Activated CD8-positive, alpha-beta T cell treated with anti-CD3 and anti-CD28 coated beads, Interleukin-2, amount 10 ng/mL, durations not matched to agents 7 days and 5 days (primary cell): Measurements from ENCODE around the gene MRPL12. TPM values are rescaled to one million over a fixed set of nuclear protein-coding genes. Genes with fewer than 3 reads are reported as not detected.

Experiments used
- ATAC-seq: fragments of 150-1000 bp; cut with Tn5 transposase; one replicate; pipeline ENCODE4 v1.10.0; 2021; ENCODE audit warnings: moderate library complexity
- CTCF ChIA-PET: fragments of 350-600 bp; sonication (Branson Sonifier 250); formaldehyde crosslinking; loops from one replicate; lab custom pipeline; 2021; ENCODE audit warnings: antibody characterized with exemption; lab: Charles Lee
- POLR2A ChIA-PET: fragments of 350-600 bp; sonication (Branson Sonifier 250); formaldehyde crosslinking; loops from one replicate; lab custom pipeline; 2021; ENCODE audit warnings: antibody characterized with exemption; lab: Charles Lee
- DNase-seq: peaks from one replicate; pipeline ENCODE4 v3.0.0-alpha.2; 2020
- H3K27ac Mint-ChIP-seq: one replicate; pipeline ENCODE4 v1.8.0; 2021; ENCODE audit warnings: mild to moderate bottlenecking, mixed read lengths
- H3K27me3 Mint-ChIP-seq: one replicate; pipeline ENCODE4 v1.8.0; 2021; ENCODE audit warnings: low read depth, mixed read lengths
- H3K36me3 Mint-ChIP-seq: one replicate; pipeline ENCODE4 v1.8.0; 2021; ENCODE audit warnings: low read depth, mixed read lengths
- H3K4me1 Mint-ChIP-seq: one replicate; pipeline ENCODE4 v1.8.0; 2021; ENCODE audit warnings: low read depth, mixed read lengths
- H3K4me3 Mint-ChIP-seq: one replicate; pipeline ENCODE4 v1.8.0; 2021; ENCODE audit warnings: mild to moderate bottlenecking, mixed read lengths
- H3K9me3 Mint-ChIP-seq: one replicate; pipeline ENCODE4 v1.8.0; 2022; ENCODE audit warnings: mixed read lengths; ENCODE audit not compliant: insufficient read depth
- total RNA-seq, 2 experiments: library from RNA; stranded (reverse); gene quantifications; one replicate each; pipeline ENCODE4 v1.2.3, GENCODE V29; 2021

The MRPL12 gene
- total RNA-seq, 2 experiments from 2014 or later, result 102 to 104 TPM

- Mint-ChIP-seq H3K36me3 (peaks cover 35% of the 10 kb centered on the region), H3K9me3 (no peaks in the 10 kb centered on the region), H3K4me1 (peaks cover 34% of the 10 kb centered on the region), H3K27ac (peak overlapping the region; percentile 83), H3K27me3 (no peaks in the 10 kb centered on the region), H3K4me3 (peak overlapping the region; percentile 88)
- DNase-seq (no peak), ATAC-seq (no peak)
- ChIA-PET CTCF (interaction anchor here (0.8 to 2.2 kb wide), 6 partner anchors 11 to 171 kb away, joined by 3 to 12 read pairs (median 3); partner anchors contain the start of gene MRPL12), POLR2A (interaction anchor here (0.6 to 4.7 kb wide), 9 partner anchors 9 to 140 kb away, joined by 3 to 50 read pairs (median 4); partner anchors contain the start of genes CCDC137, MRPL12 and OXLD1)
Measured at GRCh38 chr17:81683208-81683583, 20.0 kb upstream of the MRPL12 start.

- Mint-ChIP-seq H3K27ac (peak within 1 kb of the TSS; percentile 90), H3K4me1 (peaks cover 34% of the 10 kb centered on the region), H3K9me3 (no peaks in the 10 kb centered on the region), H3K36me3 (peaks cover 41% of the 10 kb centered on the region), H3K4me3 (peak within 1 kb of the TSS; percentile 88), H3K27me3 (no peaks in the 10 kb centered on the region)
- DNase-seq (peak; percentile 98), ATAC-seq (peak; percentile 99)
- POLR2A ChIA-PET, result interaction anchor here (0.6 to 4.7 kb wide), 10 partner anchors 10 to 141 kb away, joined by 3 to 50 read pairs (median 4); partner anchors contain the start of genes CCDC137, MRPL12 and OXLD1
- CTCF ChIA-PET, result interaction anchor here (0.8 to 2.2 kb wide), 6 partner anchors 10 to 171 kb away, joined by 3 to 12 read pairs (median 3); partner anchors contain the start of gene MRPL12
Measured at GRCh38 chr17:81683584-81684441, 19.4 kb upstream of the MRPL12 start, which contains the start of the genes ARL16 and HGS. Gene ARL16, minus strand, starts transcription at chr17:81683797. Its CDS starts 44 bp downstream, at chr17:81683753. Gene HGS, plus strand, starts transcription at chr17:81684011. Its CDS starts 56 bp downstream, at chr17:81684067.

GRCh38 chr17:81684442-81684911 lies 18.7 kb upstream of the MRPL12 start:
- DNase-seq (peak; percentile 33), ATAC-seq (no peak)
- peak overlapping the region; percentile 88 for H3K4me3 Mint-ChIP-seq
- H3K27me3 Mint-ChIP-seq, result no peaks in the 10 kb centered on the region
- H3K36me3 Mint-ChIP-seq, result peaks cover 47% of the 10 kb centered on the region
- H3K9me3 Mint-ChIP-seq, result no peaks in the 10 kb centered on the region
- ChIA-PET CTCF (interaction anchor here (1.3 to 2.2 kb wide), 3 partner anchors 9 to 78 kb away, joined by 3 to 12 read pairs (median 3); partner anchors contain the start of gene MRPL12), POLR2A (interaction anchor here (1.2 to 4.7 kb wide), 4 partner anchors 9 to 27 kb away, joined by 4 to 50 read pairs (median 11); partner anchors contain the start of genes CCDC137, MRPL12 and OXLD1)
- H3K4me1 Mint-ChIP-seq, result peaks cover 34% of the 10 kb centered on the region
- peak overlapping the region; percentile 77 for H3K27ac Mint-ChIP-seq

- DNase-seq (peak; percentile 42), ATAC-seq (no peak)
- H3K27me3 Mint-ChIP-seq, result no peaks in the 10 kb centered on the region
- peaks cover 53% of the 10 kb centered on the region for H3K36me3 Mint-ChIP-seq
- ChIA-PET CTCF (interaction anchor here (2.2 kb wide), 1 partner anchor 18 kb away, joined by 12 read pairs; the partner anchor contains the start of gene MRPL12), POLR2A (interaction anchor here (0.6 to 4.7 kb wide), 3 partner anchors 18 to 360 kb away, joined by 8 to 50 read pairs (median 18); partner anchors contain the start of genes CCDC137, MRPL12 and OXLD1)
- peak overlapping the region; percentile 88 for H3K4me3 Mint-ChIP-seq
- peak overlapping the region; percentile 77 for H3K27ac Mint-ChIP-seq
- peaks cover 37% of the 10 kb centered on the region for H3K4me1 Mint-ChIP-seq
- H3K9me3 Mint-ChIP-seq, result no peaks in the 10 kb centered on the region
Measured at GRCh38 chr17:81685108-81685507, 18.1 kb upstream of the MRPL12 start.

GRCh38 chr17:81686614-81687013 lies 16.6 kb upstream of the MRPL12 start:
- H3K27me3 Mint-ChIP-seq, result no peaks in the 10 kb centered on the region
- CTCF ChIA-PET, result no interaction called here
- H3K9me3 Mint-ChIP-seq, result no peaks in the 10 kb centered on the region
- no peak overlapping the region for H3K4me3 Mint-ChIP-seq
- H3K4me1 Mint-ChIP-seq, result peaks cover 34% of the 10 kb centered on the region
- POLR2A ChIA-PET, result interaction anchor here (1.4 to 4.7 kb wide), 2 partner anchors 17 to 20 kb away, joined by 4 to 50 read pairs; partner anchors contain the start of genes CCDC137, MRPL12 and OXLD1
- DNase-seq (no peak), ATAC-seq (no peak)
- peaks cover 55% of the 10 kb centered on the region for H3K36me3 Mint-ChIP-seq
- H3K27ac Mint-ChIP-seq, result no peak overlapping the region

GRCh38 chr17:81687770-81688541 lies 15.2 kb upstream of the MRPL12 start:
- Mint-ChIP-seq H3K4me1 (peaks cover 24% of the 10 kb centered on the region), H3K36me3 (peaks cover 62% of the 10 kb centered on the region), H3K27me3 (no peaks in the 10 kb centered on the region), H3K4me3 (no peak overlapping the region), H3K9me3 (no peaks in the 10 kb centered on the region), H3K27ac (no peak overlapping the region)
- no peak for DNase-seq
- ATAC-seq, result no peak
- CTCF ChIA-PET, result no interaction called here
- POLR2A ChIA-PET, result interaction anchor here (1.0 to 1.5 kb wide), 2 partner anchors 9 to 15 kb away, joined by 3 to 9 read pairs; partner anchors contain the start of gene MRPL12

- CTCF ChIA-PET, result no interaction called here
- POLR2A ChIA-PET, result interaction anchor here (1.5 kb wide), 1 partner anchor 14 kb away, joined by 9 read pairs; the partner anchor contains the start of gene MRPL12
Measured at GRCh38 chr17:81688616-81689015, 14.6 kb upstream of the MRPL12 start.

GRCh38 chr17:81690066-81690465 lies 13.1 kb upstream of the MRPL12 start:
- Mint-ChIP-seq H3K27ac (peak overlapping the region; percentile 30), H3K4me1 (peaks cover 16% of the 10 kb centered on the region), H3K4me3 (no peak overlapping the region), H3K36me3 (peaks cover 55% of the 10 kb centered on the region), H3K9me3 (no peaks in the 10 kb centered on the region), H3K27me3 (no peaks in the 10 kb centered on the region)
- CTCF ChIA-PET, result interaction anchor here (1.0 kb wide), 1 partner anchor 12 kb away, joined by 3 read pairs; no protein-coding TSS in a partner anchor
- ATAC-seq (no peak), DNase-seq (no peak)
- POLR2A ChIA-PET, result interaction anchor here (1.1 kb wide), 1 partner anchor 13 kb away, joined by 5 read pairs; the partner anchor contains the start of gene MRPL12

More at GRCh38 chr17:81688616-81689015, 14.6 kb upstream of the MRPL12 start:
- DNase-seq (no peak), ATAC-seq (no peak)
- Mint-ChIP-seq H3K4me1 (peaks cover 24% of the 10 kb centered on the region), H3K27ac (no peak overlapping the region), H3K27me3 (no peaks in the 10 kb centered on the region), H3K9me3 (no peaks in the 10 kb centered on the region), H3K36me3 (peaks cover 61% of the 10 kb centered on the region), H3K4me3 (no peak overlapping the region)

- ChIA-PET POLR2A (interaction anchor here (1.1 kb wide), 1 partner anchor 12 kb away, joined by 5 read pairs; the partner anchor contains the start of gene MRPL12), CTCF (interaction anchor here (1.0 kb wide), 1 partner anchor 12 kb away, joined by 3 read pairs; no protein-coding TSS in a partner anchor)
- Mint-ChIP-seq H3K9me3 (no peaks in the 10 kb centered on the region), H3K36me3 (peaks cover 54% of the 10 kb centered on the region), H3K27me3 (no peaks in the 10 kb centered on the region), H3K4me3 (no peak overlapping the region), H3K27ac (no peak overlapping the region), H3K4me1 (peaks cover 12% of the 10 kb centered on the region)
- no peak for ATAC-seq
- DNase-seq, result no peak
Measured at GRCh38 chr17:81690549-81690948, 12.6 kb upstream of the MRPL12 start.

GRCh38 chr17:81691196-81691595 lies 12.0 kb upstream of the MRPL12 start:
- POLR2A ChIA-PET, result interaction anchor here (0.6 to 1.1 kb wide), 2 partner anchors 9 to 12 kb away, joined by 3 to 5 read pairs; partner anchors contain the start of gene MRPL12
- ATAC-seq (no peak), DNase-seq (no peak)
- Mint-ChIP-seq H3K4me3 (no peak overlapping the region), H3K36me3 (peaks cover 49% of the 10 kb centered on the region), H3K4me1 (peaks cover 5% of the 10 kb centered on the region), H3K27ac (no peak overlapping the region), H3K27me3 (no peaks in the 10 kb centered on the region), H3K9me3 (no peaks in the 10 kb centered on the region)
- CTCF ChIA-PET, result no interaction called here
